GM19438 (cell line): ENCODE measurements around the gene ZNF418.

Experiments
- ATAC-seq: cut with Tn5 transposase; IDR thresholded peaks from one replicate; pipeline ENCODE4 v1.9.1; 2021; ENCODE audit warnings: low read depth; ENCODE audit not compliant: unreplicated experiment

Gene ZNF418

DNA sequence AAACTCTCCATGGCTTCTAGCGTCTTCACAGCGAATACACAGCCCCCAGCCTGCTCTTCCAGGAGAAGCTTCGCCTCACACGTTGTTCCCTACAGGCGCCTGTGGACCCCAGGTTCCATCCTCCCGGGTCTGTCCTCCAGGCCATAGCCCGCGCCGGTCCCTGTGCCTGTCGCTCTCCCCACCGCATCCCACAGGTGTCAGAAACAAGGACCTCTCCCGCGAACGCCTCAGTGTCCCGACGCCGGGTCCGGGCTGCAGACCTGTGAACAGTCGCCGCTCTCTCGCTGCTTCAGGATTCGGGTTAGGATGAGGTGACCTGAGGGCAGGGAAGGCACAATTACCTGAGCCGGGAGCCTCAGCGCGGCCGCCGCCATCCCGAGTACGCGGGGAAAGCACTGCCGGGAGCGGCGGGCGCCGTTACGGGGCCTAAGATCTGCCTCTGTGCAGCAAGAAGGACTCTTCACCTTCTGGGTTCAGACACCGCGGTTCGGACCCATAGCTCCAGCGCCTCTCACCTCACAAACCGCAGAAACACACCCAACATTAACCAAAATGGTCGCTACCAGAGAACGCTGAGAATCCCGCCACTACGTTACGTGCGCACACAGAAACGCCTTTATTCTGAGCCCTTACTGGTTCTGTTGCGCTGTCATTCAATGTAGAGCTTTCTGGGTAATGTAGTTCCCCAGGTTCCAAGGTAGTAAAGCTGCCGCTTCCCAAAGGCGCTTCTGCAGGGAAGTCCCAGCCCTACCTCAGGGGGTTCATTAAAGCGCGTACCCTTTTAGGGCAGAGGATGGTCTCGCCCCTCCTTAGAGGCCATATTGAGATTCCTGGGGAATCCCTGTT, at the start of gene ZNF418:
Gene ZNF418, minus strand, starts transcription at position 583 of the 846 bp plus-strand sequence. CDS start 1,580 bp downstream, outside the sequence.
- ATAC-seq = peak; percentile 90

DNA sequence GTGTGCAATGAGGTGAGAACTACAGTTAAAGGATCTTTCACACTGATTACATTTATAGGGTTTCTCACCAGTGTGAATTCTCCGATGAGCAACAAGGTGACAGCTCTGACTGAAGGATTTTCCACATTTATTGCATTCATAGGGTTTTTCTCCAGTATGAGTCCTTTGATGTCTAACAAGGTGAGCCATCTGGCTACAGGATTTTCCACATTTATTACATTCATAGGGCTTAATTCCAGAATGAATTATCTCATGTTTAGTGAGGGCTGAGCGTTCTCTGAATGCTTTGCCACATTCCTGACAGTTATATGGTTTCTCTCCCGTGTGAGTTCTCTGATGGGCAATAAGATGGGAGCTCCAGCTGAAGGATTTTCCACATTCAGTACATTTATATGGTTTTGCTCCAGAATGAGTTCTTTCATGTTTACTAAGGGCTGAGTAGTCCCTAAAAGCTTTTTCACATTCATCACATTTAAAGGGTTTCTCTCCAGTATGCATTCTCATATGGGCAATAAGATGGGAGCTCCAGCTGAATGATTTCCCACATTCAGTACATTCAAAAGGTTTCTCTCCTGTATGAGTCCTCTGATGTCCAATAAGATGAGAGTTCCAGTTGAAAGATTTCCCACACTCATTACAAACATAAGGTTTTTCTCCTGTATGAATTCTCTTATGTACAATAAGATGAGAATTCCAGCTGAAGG, 43.5 kb upstream of the ZNF418 start:
- ATAC-seq = no peak

DNA sequence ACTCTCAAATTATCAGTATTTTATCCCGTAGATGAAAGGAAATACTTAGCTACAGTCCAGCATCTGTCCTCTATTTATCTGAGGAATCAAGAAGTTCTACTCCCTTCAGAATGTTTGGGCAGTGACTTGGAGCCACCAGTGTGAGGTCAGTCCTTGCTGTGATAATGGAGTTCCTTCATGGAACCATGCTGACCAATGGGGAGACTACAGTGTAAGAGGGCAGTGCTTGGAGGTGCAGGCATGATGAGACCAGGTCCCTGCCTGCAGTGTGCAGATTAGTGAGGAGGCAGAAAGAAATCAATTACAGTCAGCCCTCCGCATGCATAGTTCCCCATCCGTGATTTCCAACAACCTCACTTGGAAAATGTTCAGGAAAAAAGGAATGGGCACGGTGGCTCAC, 39.2 kb upstream of the ZNF418 start, which contains the start of gene C19orf18:
Gene C19orf18, minus strand, starts transcription at position 101 of the 400 bp plus-strand sequence. CDS start 102 bp downstream, outside the sequence.
- ATAC-seq = no peak

DNA sequence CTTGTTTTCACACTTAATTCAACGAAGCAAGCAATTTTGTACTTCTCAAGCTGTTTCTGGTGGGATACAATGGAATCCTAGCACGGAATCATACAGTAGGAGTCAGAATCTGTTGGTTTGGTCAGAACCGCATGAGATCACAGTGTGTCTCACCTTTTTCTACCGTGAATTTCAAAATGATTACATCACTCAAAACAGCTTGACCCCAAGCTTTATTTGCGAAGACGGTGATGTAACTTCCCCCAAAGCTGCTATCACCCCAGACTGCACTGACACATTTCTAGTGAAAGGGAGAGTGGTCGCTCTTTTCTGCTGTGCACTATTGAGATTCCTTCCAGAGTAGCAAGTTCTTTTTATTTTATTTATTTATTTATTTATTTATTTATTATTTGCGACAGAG, 29.6 kb upstream of the ZNF418 start:
- ATAC-seq = no peak

DNA sequence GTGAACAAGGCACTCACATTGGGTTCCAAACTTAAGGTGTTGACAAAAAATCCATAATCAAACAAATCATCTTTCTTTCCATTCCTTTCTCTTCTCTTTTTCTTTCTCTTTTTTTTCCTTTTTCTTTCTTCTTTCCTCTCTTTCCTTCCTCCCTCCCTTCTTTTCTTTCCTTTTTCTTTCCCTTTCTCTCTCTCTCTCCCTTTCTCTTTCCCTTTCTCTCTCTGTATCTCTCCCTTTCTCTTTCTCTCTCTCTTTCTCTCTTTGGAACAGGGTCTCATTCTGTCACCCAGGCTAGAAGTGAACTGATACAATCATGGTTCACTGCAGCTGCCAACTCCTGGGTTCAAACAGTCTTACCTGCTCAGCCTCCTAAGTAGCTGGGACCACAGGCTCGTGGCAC, 26.6 kb upstream of the ZNF418 start:
- no peak for ATAC-seq

DNA sequence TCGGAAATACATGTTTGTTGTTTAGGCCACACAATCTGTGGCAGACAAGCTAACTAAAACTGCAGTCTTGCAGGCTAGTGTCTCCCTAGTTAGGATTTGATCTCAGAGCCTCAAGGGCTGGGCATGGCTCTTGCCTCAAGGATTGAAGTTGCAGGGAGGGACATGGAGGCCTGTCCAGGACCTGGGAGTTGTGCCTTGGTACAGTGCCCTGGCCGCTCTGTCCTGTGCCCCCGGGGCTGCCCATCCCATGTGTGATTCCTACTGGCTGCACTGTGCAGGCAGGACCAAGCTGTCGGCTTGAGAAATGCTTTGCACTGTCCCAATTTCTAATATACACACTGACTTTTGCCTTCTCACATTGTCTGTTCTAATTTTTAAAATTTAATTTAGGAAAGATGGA, 19.8 kb upstream of the ZNF418 start:
- ATAC-seq = no peak

DNA sequence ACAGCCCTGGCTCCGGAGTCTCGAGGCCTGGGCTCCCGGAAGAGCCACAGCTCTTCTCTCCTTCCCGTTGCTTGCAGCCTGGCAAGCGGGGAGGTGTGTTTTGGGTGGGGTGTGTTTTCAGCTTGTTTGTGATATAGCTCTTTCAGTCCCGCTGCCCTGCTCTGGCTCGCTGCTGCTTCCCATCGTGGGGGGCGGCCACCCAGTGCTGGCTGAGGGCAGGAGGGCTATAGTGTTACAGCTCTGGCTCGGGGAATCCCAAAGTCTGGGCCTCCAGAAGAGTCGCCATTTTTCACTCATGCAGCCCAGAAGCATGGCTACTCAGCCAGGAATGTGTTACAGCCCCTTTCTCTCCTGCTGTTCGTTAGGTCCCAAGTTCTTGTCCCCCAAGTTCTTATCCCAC, 14.5 kb upstream of the ZNF418 start:
- no peak for ATAC-seq

DNA sequence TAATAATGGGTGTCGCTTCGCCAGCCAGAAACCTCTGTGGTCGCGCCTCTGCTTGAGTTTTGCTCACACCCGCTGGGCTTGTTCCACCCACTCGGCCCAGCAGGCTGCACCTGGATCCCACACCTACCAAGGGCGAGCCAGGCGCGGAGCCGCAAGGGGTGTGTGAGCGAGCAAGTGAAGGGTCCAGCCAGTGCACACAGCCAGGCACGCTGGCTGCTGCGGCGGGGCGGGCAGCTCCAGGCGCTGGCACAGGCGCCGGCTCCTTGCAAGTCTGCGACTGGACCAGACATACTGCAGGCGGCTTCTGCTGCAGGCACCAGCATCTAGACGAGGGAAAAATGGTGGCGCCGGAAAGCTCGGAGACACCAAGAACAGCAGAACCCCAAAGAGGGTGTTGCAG, 14.1 kb upstream of the ZNF418 start:
- no peak for ATAC-seq

DNA sequence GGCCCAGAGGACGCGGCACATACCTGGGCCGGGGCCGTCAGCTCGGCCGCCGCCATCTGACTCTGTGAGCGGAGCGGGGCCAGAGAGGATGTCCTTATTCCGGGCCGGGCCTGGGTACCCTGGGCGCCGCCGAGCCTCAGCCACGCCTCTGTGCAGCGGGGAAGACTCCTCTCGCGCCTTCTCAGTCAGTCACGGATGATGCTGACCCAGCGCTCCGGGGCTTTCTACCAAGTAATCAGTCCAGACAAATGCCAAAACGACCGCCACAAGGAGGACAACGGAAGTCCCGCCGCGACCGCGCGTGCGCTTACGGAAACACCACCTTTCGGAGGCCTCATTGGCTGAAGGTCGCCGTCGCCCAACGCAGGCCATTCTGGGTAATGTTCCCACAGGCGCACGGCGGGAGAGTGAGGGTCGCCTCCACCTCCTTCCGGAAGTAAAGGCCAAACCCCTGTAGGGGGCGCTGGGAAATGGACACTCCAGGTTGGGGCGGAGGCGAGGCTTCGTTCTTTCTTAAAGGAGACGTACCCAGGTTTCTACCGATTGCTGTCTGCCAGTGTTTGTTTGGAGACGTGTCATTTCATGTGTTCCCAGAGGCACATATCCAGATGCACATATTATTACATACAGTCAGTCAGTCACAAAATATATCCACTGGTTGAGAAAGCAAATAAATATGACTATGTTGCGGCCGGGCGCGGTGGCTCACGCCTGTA, 12.4 kb upstream of the ZNF418 start, which contains the start of gene ZNF256:
Gene ZNF256, minus strand, starts transcription at position 288 of the 716 bp plus-strand sequence. Its CDS starts 232 bp downstream, at position 56.
- ATAC-seq = peak; percentile 87

DNA sequence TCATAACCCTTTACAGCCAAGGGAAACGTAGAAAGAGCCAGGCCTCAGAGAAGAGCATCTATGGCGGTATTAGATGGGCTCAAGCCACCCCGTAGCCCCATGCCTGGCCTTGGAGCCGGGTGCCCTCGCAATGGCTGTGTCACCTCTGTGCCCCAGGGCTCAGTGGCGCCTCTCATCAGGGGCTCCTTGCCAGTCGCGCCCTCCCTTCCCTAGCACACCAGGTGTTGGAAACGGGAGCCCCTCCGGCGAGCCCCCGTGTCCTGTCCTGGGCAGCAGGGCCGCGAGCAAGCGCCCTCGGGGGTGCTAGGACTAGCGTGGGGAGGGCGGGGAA, 11.9 kb upstream of the ZNF418 start:
- ATAC-seq = no peak

DNA sequence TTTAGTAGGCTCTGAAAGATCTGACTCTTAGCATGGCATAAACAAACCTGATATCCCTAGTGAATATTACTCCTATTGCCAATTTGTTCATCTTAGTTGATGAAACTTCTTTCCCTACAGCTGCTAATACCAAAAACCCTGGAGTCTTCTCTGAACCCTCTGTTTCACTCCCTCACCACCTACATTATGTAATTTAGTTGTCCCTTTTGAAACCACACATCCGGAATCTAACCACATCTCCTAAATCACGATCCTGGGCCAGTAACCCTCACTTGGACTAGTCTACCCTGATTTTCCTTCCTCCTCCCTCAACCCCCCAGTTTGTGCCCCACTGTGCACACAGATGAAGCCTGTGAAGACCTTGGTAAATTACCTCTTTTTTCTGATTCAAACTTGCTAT, 11.1 kb upstream of the ZNF418 start:
- no peak for ATAC-seq

DNA sequence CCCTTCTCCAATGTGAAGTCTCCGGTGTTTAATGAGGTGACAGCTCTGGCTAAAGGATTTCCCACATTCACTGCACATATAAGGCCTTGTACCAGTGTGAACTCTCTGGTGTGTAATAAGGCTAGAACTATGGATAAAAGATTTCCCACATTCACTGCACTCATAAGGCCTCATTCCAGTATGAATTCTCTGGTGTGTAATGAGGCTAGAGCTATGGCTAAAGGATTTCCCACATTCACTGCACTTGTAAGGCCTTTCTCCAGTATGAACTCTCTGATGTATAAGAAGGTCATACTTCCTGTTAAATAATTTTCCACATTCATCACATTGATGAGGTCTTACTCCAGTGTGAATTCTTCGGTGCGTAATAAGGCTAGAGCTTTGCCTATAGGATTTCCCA, 6.4 kb upstream of the ZNF418 start:
- no peak for ATAC-seq

DNA sequence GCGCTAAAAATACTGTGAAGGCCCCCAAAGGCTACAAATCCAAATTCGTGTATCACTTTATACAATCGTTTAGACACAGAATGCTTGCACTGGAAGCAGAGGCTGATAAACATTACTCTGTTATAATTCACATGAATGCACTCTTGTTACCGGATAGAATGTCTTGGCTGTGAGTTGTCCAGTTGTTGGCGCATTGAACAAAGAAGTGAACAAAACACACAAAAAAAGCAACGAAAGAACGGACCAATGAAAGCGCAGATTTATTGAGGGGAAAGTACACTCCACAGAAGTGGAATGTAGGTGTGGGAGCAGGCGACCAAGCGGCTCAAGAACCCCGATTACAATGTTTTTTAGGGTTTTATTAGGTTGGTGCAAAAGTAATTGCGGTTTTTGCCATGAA, 529 bp upstream of the ZNF418 start:
- ATAC-seq = no peak

DNA sequence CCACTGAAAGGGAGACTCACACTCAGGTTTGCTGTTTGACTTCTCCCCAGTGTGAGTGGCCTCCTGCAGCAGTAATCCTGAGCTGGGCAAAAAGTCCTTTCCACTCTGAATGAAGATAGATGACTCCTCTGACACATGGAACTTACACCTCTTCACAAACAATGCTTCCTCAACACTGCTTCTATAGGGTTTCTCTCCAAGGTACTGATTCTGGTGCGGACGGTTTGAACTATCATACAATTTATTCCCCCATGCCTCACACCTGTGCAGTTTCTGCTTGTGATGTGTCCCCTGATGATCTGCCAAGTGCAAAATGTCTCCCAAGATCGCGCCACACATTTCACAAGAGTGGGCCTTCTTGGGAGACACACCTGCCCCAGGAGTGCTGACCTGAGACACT, 7.6 kb downstream of the ZNF418 start:
- no peak for ATAC-seq

DNA sequence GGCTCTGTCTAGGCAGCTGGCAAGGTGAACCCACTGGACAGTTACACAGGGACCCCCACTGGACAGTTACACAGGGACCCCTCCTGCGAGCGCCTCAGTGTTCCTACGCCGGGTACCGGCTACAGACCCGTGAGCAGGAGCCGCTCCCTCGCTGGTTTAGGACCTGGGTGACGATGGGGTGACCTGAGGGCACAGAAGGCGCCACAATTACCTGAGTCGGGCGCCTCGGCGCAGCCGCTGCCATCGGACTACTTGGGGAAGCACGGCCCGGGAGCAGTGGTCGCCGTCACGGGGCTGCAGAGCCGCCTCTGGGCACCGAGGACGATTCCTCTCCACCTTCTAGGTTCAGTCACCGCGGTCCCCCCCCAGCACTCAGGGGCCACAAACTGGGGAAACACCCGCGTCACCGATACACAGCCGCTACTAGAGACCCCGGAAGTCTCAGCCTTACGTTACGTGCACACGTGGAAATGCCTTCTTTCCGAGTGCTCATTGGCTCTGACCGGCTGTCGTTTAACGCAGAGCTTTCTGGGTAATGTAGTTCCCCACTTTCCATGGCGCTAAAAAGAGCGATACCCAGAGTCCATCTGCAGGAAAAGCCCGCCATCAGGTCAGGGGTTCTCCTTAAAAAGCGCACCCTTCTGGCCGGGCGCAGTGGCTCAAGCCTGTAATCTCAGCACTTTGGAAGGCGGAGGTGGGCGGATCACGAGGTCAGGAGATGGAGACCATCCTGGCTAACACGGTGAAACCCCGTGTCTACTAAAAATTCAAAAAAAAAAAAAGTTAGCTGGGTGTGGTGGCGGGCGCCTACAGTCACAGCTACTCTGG, 18.8 kb downstream of the ZNF418 start, which contains the start of gene ZNF417:
Gene ZNF417, minus strand, starts transcription at position 425 of the 828 bp plus-strand sequence. Its CDS starts 181 bp downstream, at position 244.
- ATAC-seq = peak; percentile 93

DNA sequence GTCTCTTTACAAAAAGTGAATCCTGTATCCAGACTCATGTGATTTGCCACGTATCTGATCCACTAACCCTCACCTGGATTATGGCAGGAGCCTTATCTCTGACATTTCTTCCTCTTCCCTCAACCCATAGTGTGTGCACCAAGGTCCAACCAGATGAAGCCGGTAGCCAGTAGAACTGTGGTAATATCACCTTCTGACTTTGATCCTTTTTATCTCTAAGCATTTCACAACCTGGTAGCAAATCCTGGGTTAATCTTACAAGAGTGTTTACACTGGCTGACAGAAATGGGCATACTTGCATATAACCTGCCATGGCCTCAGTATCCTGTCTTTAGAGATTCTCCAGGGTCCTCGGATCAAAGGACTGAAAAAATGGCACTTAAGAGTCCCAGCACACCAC, 20.7 kb downstream of the ZNF418 start:
- ATAC-seq = no peak

DNA sequence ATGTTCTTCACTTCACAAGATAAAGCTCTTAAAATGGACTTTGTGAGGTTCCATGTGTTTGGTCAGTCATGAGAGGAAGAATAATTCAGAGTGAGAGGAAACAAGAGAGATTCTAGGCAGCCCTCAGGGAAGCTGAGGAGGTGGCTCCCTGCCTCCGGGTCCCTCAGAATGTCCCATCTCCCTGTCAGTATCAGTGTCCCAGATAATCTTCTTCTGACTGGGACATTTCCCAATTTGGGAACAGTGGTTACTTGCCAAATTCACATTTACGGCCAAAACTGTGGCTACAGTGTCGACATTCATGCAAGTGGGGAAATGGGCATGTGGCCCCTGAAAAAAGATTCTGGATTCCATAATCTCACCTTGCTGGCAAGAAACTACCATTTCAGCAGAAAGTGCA, 27.8 kb downstream of the ZNF418 start:
- no peak for ATAC-seq

DNA sequence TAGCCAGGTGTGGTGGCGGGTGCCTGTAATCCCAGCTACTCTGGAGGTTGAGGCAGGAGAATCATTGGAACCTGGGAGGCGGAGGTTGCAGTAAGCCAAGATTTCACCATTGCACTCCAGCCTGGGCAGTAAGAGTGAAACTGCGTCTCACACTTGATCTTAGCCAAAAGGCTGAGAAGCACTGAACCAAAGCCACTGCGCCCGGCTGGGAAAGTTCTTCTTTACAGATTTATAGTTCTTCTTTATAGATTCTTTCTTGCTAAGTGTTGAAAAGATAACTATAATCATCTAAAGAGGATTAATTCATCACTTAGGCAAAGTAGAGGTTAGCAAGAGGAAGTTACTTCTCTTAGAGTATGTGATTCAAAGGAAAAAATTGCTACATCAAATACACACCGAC, 29.9 kb downstream of the ZNF418 start:
- ATAC-seq = no peak

DNA sequence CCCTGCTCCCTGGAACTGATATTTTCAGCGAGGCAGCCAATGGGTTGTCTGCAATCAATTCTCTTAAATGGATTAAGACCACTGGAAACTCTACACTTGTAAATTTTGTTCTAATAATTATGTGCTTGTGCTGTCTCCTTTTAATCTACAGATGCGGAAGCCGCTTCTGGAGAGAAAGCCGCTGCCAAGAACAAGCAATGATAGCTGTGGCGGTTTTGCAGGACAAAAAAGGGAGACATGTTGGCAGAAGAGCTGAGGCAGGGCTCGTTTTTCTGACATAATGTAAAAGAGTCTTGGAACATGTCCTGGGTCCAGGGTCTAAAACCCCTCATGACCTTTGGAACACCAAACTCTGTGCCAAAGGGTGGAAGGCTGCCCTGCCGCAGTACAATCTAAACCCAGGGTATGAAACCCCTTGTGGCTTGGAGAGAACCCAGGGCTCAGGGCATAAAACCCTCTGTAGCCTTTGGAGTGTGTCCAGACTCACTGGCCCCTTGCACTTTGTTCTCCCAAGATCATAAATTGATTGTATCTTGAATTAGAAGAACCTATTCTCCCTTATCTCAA, 31.5 kb downstream of the ZNF418 start:
- no peak for ATAC-seq

DNA sequence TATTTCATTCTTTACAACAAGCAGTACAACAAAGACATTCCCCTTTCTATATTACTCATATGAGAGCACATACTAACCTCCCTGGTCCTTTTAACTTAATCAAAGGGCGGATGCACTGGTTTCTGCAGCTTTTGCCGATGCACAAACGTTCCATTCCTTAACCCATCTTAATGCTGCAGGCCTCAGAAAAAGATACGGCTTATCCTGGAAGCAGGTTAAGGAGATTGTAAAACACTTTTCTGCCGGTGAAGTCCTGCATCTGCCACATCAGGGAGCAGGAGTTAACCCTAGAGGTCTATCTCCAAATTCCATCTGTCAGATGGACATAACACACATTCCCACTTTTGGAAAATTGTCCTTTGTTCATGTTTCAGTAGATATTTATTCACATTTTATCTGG, 34.9 kb downstream of the ZNF418 start:
- ATAC-seq = no peak
